ENCODE data around the gene GPSM1. TPM values are rescaled to one million over a fixed set of nuclear protein-coding genes. Genes with fewer than 3 reads are reported as not detected.

The GPSM1 gene
- total and polyA plus RNA-seq, 7 donors: 2.3 to 16.1 (median 5.0) TPM

DNA sequence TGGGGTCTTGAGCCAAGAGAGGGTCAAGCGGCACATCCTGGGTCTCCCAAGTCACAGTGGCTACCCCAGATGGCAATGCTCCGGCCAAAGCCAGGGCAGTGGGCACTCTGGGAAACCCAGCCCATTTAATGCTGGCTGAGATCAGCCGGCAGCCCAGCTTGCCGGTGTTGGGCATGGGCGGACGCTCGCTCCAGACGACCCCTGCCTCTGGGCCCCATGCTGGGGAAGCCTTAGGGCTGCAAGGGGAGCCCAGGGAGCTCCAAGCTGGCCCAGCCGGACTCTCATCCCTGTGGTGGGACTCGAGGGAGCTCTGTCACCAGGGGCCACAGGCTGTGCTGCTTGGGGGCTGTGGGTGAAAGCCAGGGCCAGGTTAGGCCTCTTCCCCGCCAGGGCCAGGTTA lies 52.1 kb downstream of the GPSM1 start:
- WGBS, 2 donors: 93 to 95% methylated on average over 11 of the region's 11 CpGs
- Histone ChIP-seq H3K4me3 (no peak overlapping the region), H3K36me3 (peaks cover 7 to 61% (median 21%) of the 10 kb centered on the region in 4 donors), H3K27ac (no peak overlapping the region), H3K27me3 (no peaks in the 10 kb centered on the region), H3K9me3 (no peaks in the 10 kb centered on the region), H3K4me1 (no peaks in the 10 kb centered on the region)
- no peak for DNase-seq
- TF ChIP-seq, protein P1, sequence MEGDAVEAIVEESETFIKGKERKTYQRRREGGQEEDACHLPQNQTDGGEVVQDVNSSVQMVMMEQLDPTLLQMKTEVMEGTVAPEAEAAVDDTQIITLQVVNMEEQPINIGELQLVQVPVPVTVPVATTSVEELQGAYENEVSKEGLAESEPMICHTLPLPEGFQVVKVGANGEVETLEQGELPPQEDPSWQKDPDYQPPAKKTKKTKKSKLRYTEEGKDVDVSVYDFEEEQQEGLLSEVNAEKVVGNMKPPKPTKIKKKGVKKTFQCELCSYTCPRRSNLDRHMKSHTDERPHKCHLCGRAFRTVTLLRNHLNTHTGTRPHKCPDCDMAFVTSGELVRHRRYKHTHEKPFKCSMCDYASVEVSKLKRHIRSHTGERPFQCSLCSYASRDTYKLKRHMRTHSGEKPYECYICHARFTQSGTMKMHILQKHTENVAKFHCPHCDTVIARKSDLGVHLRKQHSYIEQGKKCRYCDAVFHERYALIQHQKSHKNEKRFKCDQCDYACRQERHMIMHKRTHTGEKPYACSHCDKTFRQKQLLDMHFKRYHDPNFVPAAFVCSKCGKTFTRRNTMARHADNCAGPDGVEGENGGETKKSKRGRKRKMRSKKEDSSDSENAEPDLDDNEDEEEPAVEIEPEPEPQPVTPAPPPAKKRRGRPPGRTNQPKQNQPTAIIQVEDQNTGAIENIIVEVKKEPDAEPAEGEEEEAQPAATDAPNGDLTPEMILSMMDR (IDR thresholded peaks at IDR 0.05): no peak
- TF ChIP-seq EP300 (IDR thresholded peaks at IDR 0.05): no peak
- TF ChIP-seq POLR2A (IDR thresholded peaks at IDR 0.05): no peak
- no peak for TF ChIP-seq POLR2AphosphoS5 (IDR thresholded peaks at IDR 0.05)
- intact Hi-C loops (cut with DNase I): no loop called here

DNA sequence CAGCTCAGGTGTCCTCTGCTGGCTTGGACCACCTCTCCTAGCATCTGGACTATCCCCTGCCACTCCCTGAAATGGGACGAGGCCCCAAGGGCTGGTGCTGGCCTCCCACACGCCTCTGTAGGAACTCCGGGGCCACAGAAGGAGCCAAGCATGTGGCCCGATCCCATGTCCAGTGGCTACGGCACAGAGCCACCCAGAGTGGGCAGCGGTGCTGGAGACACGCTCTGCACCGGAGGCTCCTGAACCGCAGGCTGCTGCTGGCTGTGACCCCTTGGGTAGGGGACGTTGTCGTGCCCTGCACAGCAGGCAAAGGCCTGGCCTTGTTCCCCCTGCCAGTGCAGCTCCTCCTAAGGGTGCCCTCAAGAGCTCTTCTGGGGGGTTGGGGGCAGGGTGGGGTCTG lies 52.6 kb downstream of the GPSM1 start:
- no peak for TF ChIP-seq EP300 (IDR thresholded peaks at IDR 0.05)
- no peak for TF ChIP-seq POLR2AphosphoS5 (IDR thresholded peaks at IDR 0.05)
- TF ChIP-seq, protein P1 (IDR thresholded peaks at IDR 0.05): no peak
- no peak for TF ChIP-seq POLR2A (IDR thresholded peaks at IDR 0.05)
- H3K27ac ChIP-seq: no peak overlapping the region
- H3K4me3 ChIP-seq: no peak overlapping the region
- 90 to 92% methylated on average over 11 of the region's 11 CpGs for WGBS, 2 donors
- no peaks in the 10 kb centered on the region for H3K4me1 ChIP-seq
- H3K36me3 ChIP-seq: peaks cover 7 to 66% (median 26%) of the 10 kb centered on the region in 4 donors
- intact Hi-C loops (cut with DNase I): no loop called here
- no peaks in the 10 kb centered on the region for H3K27me3 ChIP-seq
- no peak for DNase-seq
- no peaks in the 10 kb centered on the region for H3K9me3 ChIP-seq

DNA sequence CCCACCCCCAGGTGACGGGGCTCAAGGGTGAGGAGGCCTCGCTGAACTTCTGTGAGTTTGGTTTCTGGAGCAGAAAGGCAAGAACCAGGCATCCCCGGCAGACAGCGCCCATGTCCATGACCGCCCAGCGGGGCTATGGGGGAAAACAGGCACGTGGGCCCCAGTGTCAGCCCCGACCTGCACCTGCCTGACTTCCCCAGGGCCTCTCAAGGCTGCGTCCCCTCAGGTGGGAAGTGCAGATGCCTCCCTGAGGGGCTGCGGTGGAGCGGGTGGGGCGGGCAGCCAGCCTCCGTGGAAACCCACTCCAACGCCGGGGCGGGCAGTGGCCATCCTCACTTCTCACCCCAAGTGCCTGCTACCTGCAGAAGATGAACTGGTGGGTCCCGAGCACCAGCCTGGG lies 53.0 kb downstream of the GPSM1 start:
- H3K27ac ChIP-seq: no peak overlapping the region
- H3K27me3 ChIP-seq: no peaks in the 10 kb centered on the region
- H3K4me3 ChIP-seq: no peak overlapping the region
- peaks cover 7 to 71% (median 28%) of the 10 kb centered on the region in 4 donors for H3K36me3 ChIP-seq
- 94 to 95% methylated on average over 17 of the region's 17 CpGs for WGBS, 2 donors
- no peaks in the 10 kb centered on the region for H3K9me3 ChIP-seq
- H3K4me1 ChIP-seq: no peaks in the 10 kb centered on the region
- no peak for TF ChIP-seq POLR2A (IDR thresholded peaks at IDR 0.05)
- TF ChIP-seq, protein P1 (IDR thresholded peaks at IDR 0.05): no peak
- TF ChIP-seq POLR2AphosphoS5 (IDR thresholded peaks at IDR 0.05): no peak
- TF ChIP-seq EP300 (IDR thresholded peaks at IDR 0.05): no peak
- no peak for DNase-seq
- intact Hi-C loops (cut with DNase I): no loop called here

DNA sequence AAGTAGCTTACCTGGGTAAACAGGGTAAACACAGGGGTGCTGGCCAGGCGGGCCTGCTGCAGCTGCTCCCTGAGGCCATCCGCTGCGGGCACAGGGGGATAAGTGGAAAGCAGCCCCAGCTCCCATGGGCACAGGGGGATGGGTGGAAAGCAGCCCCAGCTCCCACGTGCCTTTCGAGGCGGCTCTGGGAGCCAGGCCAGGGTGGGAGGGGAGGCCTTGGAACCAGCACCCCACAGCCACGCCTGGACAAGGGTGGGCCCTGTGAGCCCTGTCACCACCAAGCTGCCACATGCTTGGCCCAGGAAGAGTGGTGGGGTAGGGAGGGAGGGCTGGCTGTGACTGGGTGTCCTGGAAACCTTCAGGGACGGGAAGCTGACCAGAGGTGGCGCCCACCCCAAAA lies 54.0 kb downstream of the GPSM1 start:
- Histone ChIP-seq H3K9me3 (no peaks in the 10 kb centered on the region), H3K4me1 (no peaks in the 10 kb centered on the region), H3K4me3 (no peak overlapping the region), H3K27ac (no peak overlapping the region), H3K27me3 (no peaks in the 10 kb centered on the region), H3K36me3 (peaks cover 7 to 72% (median 28%) of the 10 kb centered on the region in 4 donors)
- no peak for TF ChIP-seq POLR2AphosphoS5 (IDR thresholded peaks at IDR 0.05)
- TF ChIP-seq POLR2A (IDR thresholded peaks at IDR 0.05): no peak
- TF ChIP-seq, protein P1 (IDR thresholded peaks at IDR 0.05): no peak
- no peak for TF ChIP-seq EP300 (IDR thresholded peaks at IDR 0.05)
- DNase-seq: no peak
- 88 to 92% methylated on average over 9 of the region's 9 CpGs for WGBS, 2 donors
- intact Hi-C loops (cut with DNase I): no loop called here

DNA sequence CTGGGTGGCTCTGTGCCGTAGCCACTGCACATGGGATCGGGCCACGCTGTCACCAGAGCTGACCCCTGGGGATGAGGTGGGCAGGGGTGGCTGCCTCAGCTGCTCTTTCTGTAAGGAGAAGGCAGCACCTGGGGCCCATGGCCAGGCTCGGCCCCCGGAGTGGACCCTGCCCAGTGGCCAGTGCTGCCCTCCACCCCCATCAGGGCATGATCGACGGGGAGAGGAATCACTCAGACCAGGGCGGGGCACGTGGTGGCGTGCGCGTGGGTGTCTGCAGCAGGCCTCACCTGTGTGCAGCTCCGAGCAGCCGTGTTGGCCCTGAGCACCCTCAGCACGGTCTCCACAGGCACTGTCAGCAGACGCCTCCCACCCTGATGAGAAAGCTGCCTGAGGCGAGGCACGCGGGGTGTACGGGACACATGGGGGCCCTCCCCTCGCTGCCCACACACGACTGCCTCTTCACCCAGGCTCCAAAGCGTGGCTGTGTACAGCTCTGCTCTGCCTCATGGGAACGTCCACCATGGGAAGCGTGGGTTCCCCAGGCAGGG lies 54.7 kb downstream of the GPSM1 start:
- H3K36me3 ChIP-seq: peaks cover 7 to 79% (median 30%) of the 10 kb centered on the region in 4 donors
- no peak for DNase-seq
- no peak overlapping the region for H3K4me3 ChIP-seq
- H3K9me3 ChIP-seq: no peaks in the 10 kb centered on the region
- no peak overlapping the region for H3K27ac ChIP-seq
- H3K4me1 ChIP-seq: no peaks in the 10 kb centered on the region
- TF ChIP-seq POLR2A (IDR thresholded peaks at IDR 0.05) (no peak), EP300 (IDR thresholded peaks at IDR 0.05) (no peak), POLR2AphosphoS5 (IDR thresholded peaks at IDR 0.05) (no peak)
- TF ChIP-seq, protein P1 (IDR thresholded peaks at IDR 0.05): no peak
- intact Hi-C loops (cut with DNase I): no loop called here
- 91 to 95% methylated on average over 25 of the region's 25 CpGs for WGBS, 2 donors
- no peaks in the 10 kb centered on the region for H3K27me3 ChIP-seq

Measured in sigmoid colon (tissue), 7 donors.